HEK293 (cell line): ENCODE measurements around the gene CDH23.

Source experiments
- BCL11B ChIP-seq: fragments of 450-650 bp; formaldehyde crosslinking; IDR thresholded peaks from 2 replicates; pipeline ENCODE4 v1.5.1; 2016; ENCODE audit warnings: low read depth, missing biosample characterization, missing genetic modification characterization
- CTCF ChIP-seq: fragments of 450-650 bp; formaldehyde crosslinking; IDR thresholded peaks from 2 replicates; pipeline ENCODE4 v1.5.1; 2016; ENCODE audit warnings: missing biosample characterization, missing genetic modification characterization
- HIC1 ChIP-seq: fragments of 450-650 bp; formaldehyde crosslinking; IDR thresholded peaks from 2 replicates; pipeline ENCODE4 v1.5.1; 2016; ENCODE audit warnings: missing biosample characterization, missing genetic modification characterization
- REST ChIP-seq: fragments of 450-650 bp; formaldehyde crosslinking; IDR thresholded peaks from 2 replicates; pipeline ENCODE4 v1.5.1; 2016; ENCODE audit warnings: missing biosample characterization, missing genetic modification characterization
- SALL2 ChIP-seq: fragments of 450-650 bp; formaldehyde crosslinking; IDR thresholded peaks from 2 replicates; pipeline ENCODE4 v1.5.0; 2017; ENCODE audit warnings: missing biosample characterization, mild to moderate bottlenecking, missing genetic modification characterization, borderline replicate concordance
- ZBTB44 ChIP-seq: fragments of 450-650 bp; IDR thresholded peaks from 2 replicates; pipeline ENCODE4 v1.5.1; 2018; ENCODE audit warnings: missing biosample characterization, mild to moderate bottlenecking, missing genetic modification characterization
- ZNF146 ChIP-seq: fragments of 450-650 bp; formaldehyde crosslinking; IDR thresholded peaks from 2 replicates; pipeline ENCODE4 v1.5.1; 2016; ENCODE audit warnings: missing biosample characterization, missing genetic modification characterization
- ZNF302 ChIP-seq: fragments of 450-650 bp; formaldehyde crosslinking; IDR thresholded peaks from 2 replicates; pipeline ENCODE4 v1.5.1; 2016; ENCODE audit warnings: missing biosample characterization, missing genetic modification characterization, low read depth
- ZNF416 ChIP-seq: fragments of 450-650 bp; formaldehyde crosslinking; IDR thresholded peaks from 2 replicates; pipeline ENCODE4 v1.5.1; 2016; ENCODE audit warnings: missing biosample characterization, missing genetic modification characterization
- ZNF600 ChIP-seq: fragments of 450-650 bp; formaldehyde crosslinking; IDR thresholded peaks from 2 replicates; pipeline ENCODE4 v1.5.1; 2016; ENCODE audit warnings: missing biosample characterization, missing genetic modification characterization
- ZNF658 ChIP-seq: fragments of 450-650 bp; formaldehyde crosslinking; IDR thresholded peaks from 2 replicates; pipeline ENCODE4; 2016; ENCODE audit warnings: missing biosample characterization, missing genetic modification characterization
- ZNF785 ChIP-seq: fragments of 450-650 bp; formaldehyde crosslinking; IDR thresholded peaks from 2 replicates; pipeline ENCODE4 v1.5.1; 2016; ENCODE audit warnings: missing biosample characterization, missing genetic modification characterization

- TF ChIP-seq ZBTB44 (tag by site-specific recombination) = no peak
- no peak for TF ChIP-seq CTCF (tag by site-specific recombination)
- no peak for TF ChIP-seq BCL11B (tag by site-specific recombination)
- TF ChIP-seq SALL2 (tag by site-specific recombination) = no peak
- TF ChIP-seq ZNF146 (tag by site-specific recombination) = no peak
- no peak for TF ChIP-seq REST (tag by site-specific recombination)
- no peak for TF ChIP-seq HIC1 (tag by site-specific recombination)
- no peak for TF ChIP-seq ZNF600 (tag by site-specific recombination)
- TF ChIP-seq ZNF416 = no peak
- no peak for TF ChIP-seq ZNF302 (tag by site-specific recombination)
- no peak for TF ChIP-seq ZNF785 (tag by site-specific recombination)
- no peak for TF ChIP-seq ZNF658 (tag by site-specific recombination)
Observed at GRCh38 chr10:71744897-71745663, 348.4 kb downstream of the CDH23 start.
